Kidney (tissue), 14 donors: Measurements from ENCODE around the gene COQ2. TPM values are rescaled to one million over a fixed set of nuclear protein-coding genes. Genes with fewer than 3 reads are reported as not detected.
"Not testable (repeated sequence)": the region's sequence is repeated elsewhere in the genome, so short reads cannot be mapped to it uniquely, and the experiment has no call there.

ENCODE experiments used
- DNase-seq, 5 donors: peaks; one replicate each; pipeline ENCODE4 v3.0.0-alpha.2; 2013 to 2020
- FAIRE-seq: peaks from 2 replicates; lab custom pipeline; 2012; peaks lifted over from hg19 to GRCh38; lab: Jason Lieb, UNC
- H3K27ac ChIP-seq, 2 donors: one replicate each; pipeline ENCODE4 v1.7.0; 2013; ENCODE audit warnings: low read depth in 2 of 2, low read length in 2 of 2, inconsistent platforms in 1 of 2
- H3K27me3 ChIP-seq: one replicate; pipeline ENCODE4 v1.7.1; 2013; ENCODE audit warnings: low read length, inconsistent platforms; ENCODE audit not compliant: control insufficient read depth, insufficient read depth
- H3K36me3 ChIP-seq, 3 donors: one replicate each; pipeline versions ENCODE4 v1.7.0 to v1.7.1; 2013; ENCODE audit warnings: low read length in 3 of 3, control low read depth in 1 of 3, inconsistent platforms in 1 of 3; ENCODE audit not compliant: insufficient read depth in 3 of 3, control insufficient read depth in 2 of 3
- H3K4me1 ChIP-seq, 3 donors: one replicate each; pipeline versions ENCODE4 v1.7.0 to v1.7.1; 2013; ENCODE audit warnings: low read length in 3 of 3, inconsistent platforms in 1 of 3, low read depth in 1 of 3; ENCODE audit not compliant: control insufficient read depth in 2 of 3, insufficient read depth in 2 of 3
- H3K4me3 ChIP-seq, 3 donors: one replicate each; pipeline versions ENCODE4 v1.7.0 to v1.8.1; 2013; ENCODE audit warnings: low read length in 3 of 3, control low read depth in 1 of 3, inconsistent platforms in 1 of 3
- H3K9ac ChIP-seq, 3 donors: one replicate each; pipeline versions ENCODE4 v1.7.0 to v1.7.1; 2013; ENCODE audit warnings: low read length in 3 of 3, control low read depth in 1 of 3, inconsistent platforms in 1 of 3
- H3K9me3 ChIP-seq, 3 donors: one replicate each; pipeline versions ENCODE4 v1.7.0 to v1.7.1; 2013; ENCODE audit warnings: low read length in 3 of 3, control low read depth in 1 of 3, inconsistent platforms in 1 of 3; ENCODE audit not compliant: control insufficient read depth in 2 of 3, insufficient read depth in 1 of 3
- CTCF ChIP-seq: IDR thresholded peaks from 3 replicates; pipeline ENCODE4 v1.5.1; 2012; ENCODE audit warnings: mild to moderate bottlenecking, moderate library complexity, borderline replicate concordance; ENCODE audit not compliant: insufficient read depth; ENCODE audit errors: extremely low read depth
- intact Hi-C: fragments of 100-400 bp; cut with DNase I; formaldehyde crosslinking; loops from one replicate; pipeline ENCODE4 v1.11.1; 2022
- polyA plus RNA-seq: library from polyadenylated mRNA; stranded (reverse); fragments of 350-450 nt; fragmentation: Illumina TruSeq; extraction: RNeasy Lipid Tissue Mini Kit (QIAGEN cat#74804); gene quantifications from one replicate; pipeline ENCODE4 v1.2.3, GENCODE V29; 2014; ENCODE audit warnings: low read depth, low replicate concordance; ENCODE audit not compliant: insufficient read depth
- total RNA-seq: library from RNA; stranded (reverse); fragmentation: NEBNext Ultra II Directional; extraction: Animal tissue kit (Norgen Biotek cat#: 25700); gene quantifications from one replicate; pipeline ENCODE4 v1.2.1, GENCODE V29; 2021
- donor health status: control.
- donor health status: control.
- donor health status: control.
- donor health status: control.
- donor health status: control.
- donor health status: DM: yes; HTN: yes; CAD: no.
- donor health status: Normal renal cell carcinoma (clear cell type).

COQ2 gene
- total and polyA plus RNA-seq, 2 donors from 2014 or later = 8.1 to 11.6 TPM

- H3K27ac ChIP-seq = no peak overlapping the region
- H3K36me3 ChIP-seq = no peaks in the 10 kb centered on the region
- H3K4me3 ChIP-seq = no peak overlapping the region
- DNase-seq (no peak), FAIRE-seq (no peak)
- H3K27me3 ChIP-seq = no peaks in the 10 kb centered on the region
- intact Hi-C loops = no loop called here
- H3K9me3 ChIP-seq = no peaks in the 10 kb centered on the region
- H3K4me1 ChIP-seq = no peaks in the 10 kb centered on the region
- TF ChIP-seq CTCF = no peak
- no peak overlapping the region for H3K9ac ChIP-seq
Measured at GRCh38 chr4:83240379-83240875, 44.2 kb downstream of the COQ2 start.

GRCh38 chr4:83238393-83239248 is 46.0 kb downstream of the COQ2 start:
- no peak for TF ChIP-seq CTCF

GRCh38 chr4:83237591-83237990 is 47.0 kb downstream of the COQ2 start:
- no peak for TF ChIP-seq CTCF
- intact Hi-C loops = loop anchor here (10.0 kb wide), 1 partner anchor 153 kb away; no protein-coding TSS in a partner anchor
- Histone ChIP-seq H3K4me1 (no peaks in the 10 kb centered on the region), H3K4me3 (no peak overlapping the region), H3K27me3 (no peaks in the 10 kb centered on the region), H3K36me3 (no peaks in the 10 kb centered on the region), H3K9me3 (no peaks in the 10 kb centered on the region), H3K9ac (no peak overlapping the region), H3K27ac (no peak overlapping the region)
- DNase-seq (no peak), FAIRE-seq (no peak)

More at GRCh38 chr4:83238393-83239248, 46.0 kb downstream of the COQ2 start:
- Histone ChIP-seq H3K36me3 (no peaks in the 10 kb centered on the region), H3K27me3 (no peaks in the 10 kb centered on the region), H3K4me1 (no peaks in the 10 kb centered on the region), H3K4me3 (no peak overlapping the region), H3K27ac (no peak overlapping the region), H3K9me3 (no peaks in the 10 kb centered on the region), H3K9ac (no peak overlapping the region)
- FAIRE-seq = no peak
- intact Hi-C loops = loop anchor here (10.0 kb wide), 1 partner anchor 154 kb away; no protein-coding TSS in a partner anchor
- no peak for DNase-seq

GRCh38 chr4:83235645-83236133 is 48.9 kb downstream of the COQ2 start:
- H3K27me3 ChIP-seq, FAIRE-seq, DNase-seq, H3K36me3 ChIP-seq, H3K4me3 ChIP-seq, H3K9ac ChIP-seq, H3K9me3 ChIP-seq, H3K4me1 ChIP-seq, H3K27ac ChIP-seq: not testable (repeated sequence)
- intact Hi-C loops = loop anchor here (10.0 kb wide), 1 partner anchor 151 kb away; no protein-coding TSS in a partner anchor
